KMS-11 (cell line): ENCODE measurements around the gene BAIAP2L1.

Experiments used
- H2AFZ ChIP-seq: fragments of 200-600 bp; sonication (generic); 2 replicates; pipeline ENCODE4 v1.6.1; 2016; ENCODE audit warnings: antibody characterized with exemption, mixed run types, low read depth
- H3K27ac ChIP-seq: fragments of 200-600 bp; sonication (generic); 2 replicates; pipeline ENCODE4 v1.6.1; 2016; ENCODE audit warnings: mild to moderate bottlenecking, mixed run types
- H3K27me3 ChIP-seq: fragments of 200-600 bp; sonication (generic); 2 replicates; pipeline ENCODE4 v1.6.1; 2017; ENCODE audit warnings: mild to moderate bottlenecking, low read depth, mixed run types, moderate library complexity; ENCODE audit not compliant: insufficient read depth
- H3K36me3 ChIP-seq: fragments of 200-600 bp; sonication (generic); 2 replicates; pipeline ENCODE4 v1.6.1; 2017; ENCODE audit warnings: mild to moderate bottlenecking, mixed run types; ENCODE audit not compliant: insufficient read depth
- H3K4me1 ChIP-seq: fragments of 200-600 bp; sonication (generic); 2 replicates; pipeline ENCODE4 v1.6.1; 2016; ENCODE audit warnings: mild to moderate bottlenecking, low read depth, mixed run types; ENCODE audit not compliant: poor library complexity, severe bottlenecking
- H3K4me2 ChIP-seq: fragments of 200-600 bp; sonication (generic); 2 replicates; pipeline ENCODE4 v1.7.0; 2016; ENCODE audit warnings: mild to moderate bottlenecking, mixed run types
- H3K4me3 ChIP-seq: fragments of 200-600 bp; sonication (generic); IDR thresholded peaks from 2 replicates; pipeline ENCODE4 v1.6.1; 2017; ENCODE audit warnings: low read depth, low read length, mixed read lengths; ENCODE audit not compliant: insufficient read depth
- H3K79me2 ChIP-seq: fragments of 200-600 bp; sonication (generic); 2 replicates; pipeline ENCODE4 v1.6.1; 2016; ENCODE audit warnings: low read depth, mixed run types; ENCODE audit not compliant: insufficient read depth
- H3K9ac ChIP-seq: fragments of 200-600 bp; sonication (generic); 2 replicates; pipeline ENCODE4 v1.6.1; 2016; ENCODE audit warnings: mild to moderate bottlenecking, mixed run types
- H4K20me1 ChIP-seq: fragments of 200-600 bp; sonication (generic); 2 replicates; pipeline ENCODE4 v1.6.1; 2016; ENCODE audit warnings: mild to moderate bottlenecking, mixed run types; ENCODE audit not compliant: insufficient read depth
- TF ChIP-seq, protein P1 (sequence below): fragments of 200-600 bp; sonication (generic); conservative IDR thresholded peaks from 2 replicates; pipeline ENCODE4 v1.6.1; 2017; ENCODE audit warnings: low read depth, mild to moderate bottlenecking, antibody characterized with exemption, low read length, moderate library complexity, mixed read lengths

Gene BAIAP2L1

GRCh38 chr7:98301693-98302470 lies 99.0 kb downstream of the BAIAP2L1 start:
- Histone ChIP-seq H3K9ac (no peak overlapping the region), H3K27me3 (no peaks in the 10 kb centered on the region), H2AFZ (no peak overlapping the region), H3K79me2 (no peaks in the 10 kb centered on the region), H3K4me2 (no peak overlapping the region), H3K36me3 (no peaks in the 10 kb centered on the region), H3K4me3 (no peak overlapping the region), H4K20me1 (no peaks in the 10 kb centered on the region), H3K4me1 (no peaks in the 10 kb centered on the region), H3K27ac (no peak overlapping the region)
- TF ChIP-seq, protein P1, sequence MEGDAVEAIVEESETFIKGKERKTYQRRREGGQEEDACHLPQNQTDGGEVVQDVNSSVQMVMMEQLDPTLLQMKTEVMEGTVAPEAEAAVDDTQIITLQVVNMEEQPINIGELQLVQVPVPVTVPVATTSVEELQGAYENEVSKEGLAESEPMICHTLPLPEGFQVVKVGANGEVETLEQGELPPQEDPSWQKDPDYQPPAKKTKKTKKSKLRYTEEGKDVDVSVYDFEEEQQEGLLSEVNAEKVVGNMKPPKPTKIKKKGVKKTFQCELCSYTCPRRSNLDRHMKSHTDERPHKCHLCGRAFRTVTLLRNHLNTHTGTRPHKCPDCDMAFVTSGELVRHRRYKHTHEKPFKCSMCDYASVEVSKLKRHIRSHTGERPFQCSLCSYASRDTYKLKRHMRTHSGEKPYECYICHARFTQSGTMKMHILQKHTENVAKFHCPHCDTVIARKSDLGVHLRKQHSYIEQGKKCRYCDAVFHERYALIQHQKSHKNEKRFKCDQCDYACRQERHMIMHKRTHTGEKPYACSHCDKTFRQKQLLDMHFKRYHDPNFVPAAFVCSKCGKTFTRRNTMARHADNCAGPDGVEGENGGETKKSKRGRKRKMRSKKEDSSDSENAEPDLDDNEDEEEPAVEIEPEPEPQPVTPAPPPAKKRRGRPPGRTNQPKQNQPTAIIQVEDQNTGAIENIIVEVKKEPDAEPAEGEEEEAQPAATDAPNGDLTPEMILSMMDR: no peak

GRCh38 chr7:98300595-98301372 lies 100.1 kb downstream of the BAIAP2L1 start:
- H3K27me3 ChIP-seq: no peaks in the 10 kb centered on the region
- no peak overlapping the region for H3K27ac ChIP-seq
- no peak overlapping the region for H2AFZ ChIP-seq
- TF ChIP-seq, protein P1: no peak
- H3K9ac ChIP-seq: no peak overlapping the region
- no peaks in the 10 kb centered on the region for H3K36me3 ChIP-seq
- H4K20me1 ChIP-seq: no peaks in the 10 kb centered on the region
- no peak overlapping the region for H3K4me3 ChIP-seq
- no peaks in the 10 kb centered on the region for H3K4me1 ChIP-seq
- no peak overlapping the region for H3K4me2 ChIP-seq
- no peaks in the 10 kb centered on the region for H3K79me2 ChIP-seq

- H3K36me3 ChIP-seq: no peaks in the 10 kb centered on the region
- no peaks in the 10 kb centered on the region for H3K79me2 ChIP-seq
- no peaks in the 10 kb centered on the region for H3K4me1 ChIP-seq
- no peak overlapping the region for H3K9ac ChIP-seq
- no peaks in the 10 kb centered on the region; the same call in 1 of the 2 replicates for H4K20me1 ChIP-seq
- no peak overlapping the region for H2AFZ ChIP-seq
- no peaks in the 10 kb centered on the region for H3K27me3 ChIP-seq
- H3K27ac ChIP-seq: no peak overlapping the region
- TF ChIP-seq, protein P1: no peak
- no peak overlapping the region for H3K4me3 ChIP-seq
- no peak overlapping the region for H3K4me2 ChIP-seq
Measured at GRCh38 chr7:98297626-98298286, 103.1 kb downstream of the BAIAP2L1 start.

DNA sequence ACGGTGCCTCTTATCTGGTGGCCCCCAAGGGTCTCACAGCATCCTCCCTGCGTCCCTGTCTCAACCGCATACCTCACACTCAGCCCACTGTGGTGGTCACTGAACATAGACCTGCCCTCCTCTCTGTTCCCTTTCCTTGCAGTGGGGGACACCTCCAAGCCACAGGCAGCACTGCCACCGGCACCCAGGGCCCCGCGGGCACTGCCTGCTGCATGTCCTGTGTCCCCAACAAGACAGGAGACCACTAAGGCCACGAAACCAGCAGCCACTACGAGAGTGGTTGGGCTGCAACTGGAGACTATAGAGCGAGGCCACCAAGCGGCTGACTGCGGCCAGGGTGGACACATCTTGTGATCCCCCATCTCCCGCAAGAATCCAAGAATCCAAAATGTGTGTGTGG lies 104.1 kb downstream of the BAIAP2L1 start:
- H3K27ac ChIP-seq: no peak overlapping the region
- no peak overlapping the region for H3K4me3 ChIP-seq
- TF ChIP-seq, protein P1: no peak
- H3K36me3 ChIP-seq: no peaks in the 10 kb centered on the region
- no peak overlapping the region for H3K4me2 ChIP-seq
- H2AFZ ChIP-seq: no peak overlapping the region
- H3K79me2 ChIP-seq: no peaks in the 10 kb centered on the region
- H3K27me3 ChIP-seq: no peaks in the 10 kb centered on the region
- H3K9ac ChIP-seq: no peak overlapping the region
- no peaks in the 10 kb centered on the region; the same call in 1 of the 2 replicates for H4K20me1 ChIP-seq
- H3K4me1 ChIP-seq: no peaks in the 10 kb centered on the region
